NCI-H748 treated with DMSO at 0.1 percent for 48 hours (cell line): ENCODE results near the gene GPR150.
"Not testable (repeated sequence)": the region's sequence is repeated elsewhere in the genome, so short reads cannot be mapped to it uniquely, and the experiment has no call there.

ENCODE experiments used
- DNase-seq: peaks from one replicate; lab custom pipeline; 2025; lab: John Stamatoyannopoulos, UW

The GPR150 gene

GRCh38 chr5:95623706-95624105, 3.8 kb downstream of the GPR150 start:
- no peak for DNase-seq

DNA sequence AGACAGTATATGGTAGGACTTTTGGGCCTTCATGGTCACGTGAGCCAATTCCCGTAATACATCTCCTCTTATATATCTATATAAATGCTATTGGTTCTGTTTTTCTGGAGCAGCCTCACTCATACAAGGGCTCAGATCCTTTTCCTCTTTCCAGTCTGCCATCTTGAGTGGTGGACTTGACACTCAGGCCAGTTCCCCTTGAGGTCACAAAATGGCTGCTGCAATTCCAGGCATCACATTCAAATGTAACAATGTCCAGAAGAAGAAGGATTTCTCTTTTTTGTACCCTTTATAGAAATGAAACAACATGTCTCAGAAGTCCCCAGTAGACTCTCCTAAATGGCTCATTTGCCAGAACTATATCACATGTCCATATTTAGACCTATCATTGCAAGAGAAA, 4.5 kb downstream of the GPR150 start:
- no peak for DNase-seq

- no peak for DNase-seq
Measured at GRCh38 chr5:95626701-95627100, 6.8 kb downstream of the GPR150 start.

DNA sequence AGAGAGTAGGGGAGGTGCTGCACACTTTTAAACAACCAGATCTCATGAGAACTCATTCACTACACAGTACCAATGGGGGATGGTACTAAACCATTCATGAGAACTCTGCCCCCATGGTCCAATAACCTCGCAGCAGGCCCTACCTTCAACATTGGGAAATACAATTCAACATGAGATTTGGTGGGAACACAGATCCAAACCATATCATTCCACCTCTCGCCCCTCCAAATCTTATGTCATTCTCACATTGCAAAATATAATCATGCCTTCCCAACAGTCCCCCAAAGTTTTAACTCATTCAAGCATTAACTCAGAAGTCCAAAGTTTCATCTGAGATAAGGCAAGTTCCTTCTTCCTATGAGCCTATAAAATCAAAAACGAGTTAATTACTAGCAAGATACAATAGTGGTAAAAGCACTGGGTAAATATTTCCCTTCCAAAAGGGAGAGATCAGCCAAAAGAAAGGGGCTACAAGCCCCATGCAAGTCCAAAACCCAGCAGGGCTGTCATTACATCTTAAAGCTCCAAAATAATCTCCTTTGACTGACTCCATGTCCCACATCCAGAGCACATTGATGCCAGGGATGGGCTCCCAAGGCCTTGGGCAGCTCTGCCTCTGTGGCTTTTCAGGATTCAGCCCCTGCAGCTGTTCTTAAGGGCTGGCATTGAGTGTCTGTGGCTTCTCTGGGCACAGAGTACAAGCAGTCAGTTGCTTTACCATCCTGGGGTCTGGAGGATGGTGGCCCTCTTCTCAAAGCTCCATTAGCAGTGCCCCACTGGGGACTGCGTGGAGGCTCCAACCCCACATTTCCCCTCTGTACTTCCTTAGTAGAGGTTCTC, 8.3 kb downstream of the GPR150 start:
- no peak for DNase-seq

DNA sequence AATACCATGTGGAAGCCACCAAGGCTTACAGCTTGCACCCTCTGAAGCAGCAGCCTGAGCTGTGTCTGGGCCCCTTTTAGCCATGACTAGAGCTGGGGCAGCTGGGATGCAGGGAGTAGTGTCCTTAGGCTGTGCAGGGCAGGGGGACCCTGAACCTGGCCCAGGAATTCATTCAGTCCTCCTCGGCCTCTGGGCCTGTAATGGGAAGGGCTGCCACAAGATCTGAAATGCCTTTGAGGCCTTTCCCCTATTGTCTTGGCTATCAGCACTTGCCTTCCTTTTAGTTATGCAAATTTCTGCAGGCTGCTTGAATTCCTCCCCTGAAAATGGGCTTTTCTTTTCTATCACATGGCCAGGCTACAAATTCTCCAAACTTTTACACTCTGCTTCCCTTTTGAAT, 9.0 kb downstream of the GPR150 start:
- DNase-seq: no peak

DNA sequence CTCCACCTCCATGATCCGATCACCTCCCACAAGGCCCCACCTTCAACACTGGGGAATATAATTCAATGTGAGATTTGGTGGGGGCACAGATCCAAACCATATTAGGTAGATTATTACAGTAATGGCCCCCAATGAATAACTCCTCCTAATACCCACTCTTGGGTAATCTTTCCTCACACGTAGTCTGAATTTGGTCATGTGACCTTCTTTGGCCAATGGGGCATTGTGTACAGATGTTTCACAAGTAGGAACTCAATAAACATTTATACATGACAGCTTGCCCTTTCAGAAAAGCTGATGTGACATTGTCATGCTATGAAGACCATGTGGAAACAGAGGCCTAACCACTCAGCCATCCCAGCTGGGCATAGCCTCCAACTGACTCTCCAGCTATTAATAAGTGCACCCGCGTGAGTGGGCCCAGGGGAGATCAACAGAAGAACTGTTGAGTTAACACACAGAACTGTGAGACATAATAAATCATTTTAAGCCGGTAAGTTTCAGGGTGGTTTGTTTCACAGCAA, 10.6 kb downstream of the GPR150 start:
- no peak for DNase-seq

- no peak for DNase-seq
Measured at GRCh38 chr5:95631255-95631958, 11.5 kb downstream of the GPR150 start.

- DNase-seq: no peak
Measured at GRCh38 chr5:95631991-95632675, 12.2 kb downstream of the GPR150 start.

DNA sequence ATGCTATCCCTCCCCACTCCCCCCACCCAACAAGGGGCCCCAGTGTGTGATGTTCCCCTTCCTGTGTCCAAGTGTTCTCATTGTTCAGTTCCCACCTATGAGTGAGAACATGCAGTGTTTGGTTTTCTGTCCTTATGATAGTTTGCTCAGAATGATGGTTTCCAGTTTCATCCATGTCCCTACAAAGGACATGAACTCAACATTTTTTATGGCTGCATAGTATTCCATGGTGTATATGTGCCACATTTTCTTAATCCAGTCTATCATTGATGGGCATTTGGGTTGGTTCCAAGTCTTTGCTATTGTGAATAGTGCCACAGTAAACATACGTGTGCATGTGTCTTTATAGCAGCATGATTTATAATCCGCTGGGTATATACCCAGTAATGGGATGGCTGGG, 13.1 kb downstream of the GPR150 start:
- not testable (repeated sequence) for DNase-seq

DNA sequence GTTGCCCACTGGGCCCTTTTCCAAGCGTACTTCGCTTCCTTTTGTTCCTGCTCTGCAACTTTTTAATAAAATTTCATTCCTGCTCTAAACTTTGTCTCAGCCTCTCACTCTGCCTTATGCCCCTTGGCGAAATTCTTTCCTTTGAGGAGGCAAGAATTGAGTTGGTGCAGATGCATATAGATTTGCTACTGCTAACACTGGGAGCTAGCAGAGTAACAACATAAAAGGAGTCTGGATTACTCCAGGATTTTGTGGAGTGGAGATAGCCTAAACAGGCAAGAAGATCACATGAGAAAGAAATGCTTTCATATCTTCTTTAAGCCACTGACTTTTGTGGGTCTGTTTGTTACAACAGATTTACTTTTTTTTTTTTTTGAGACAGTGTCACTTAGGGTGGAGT, 13.8 kb downstream of the GPR150 start:
- DNase-seq: no peak

DNA sequence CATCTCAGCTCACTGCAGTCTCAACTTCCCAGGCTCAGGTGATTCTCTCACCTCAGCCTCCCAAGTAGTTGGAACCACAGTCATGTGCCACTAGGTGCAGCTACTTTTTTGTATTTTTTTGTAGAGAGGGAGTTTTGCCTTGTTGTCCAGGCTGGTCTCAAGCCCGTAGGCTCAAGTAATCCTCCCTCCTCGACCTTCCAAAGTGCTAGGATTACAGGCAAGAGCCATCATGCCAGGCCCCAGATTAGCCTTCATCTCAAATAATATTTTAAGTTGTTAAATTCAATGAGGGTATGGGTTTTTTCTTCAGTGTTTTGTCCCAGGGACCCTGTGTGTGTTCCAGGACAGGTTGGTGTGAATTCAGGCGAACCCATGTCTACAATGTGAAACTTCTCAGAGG, 14.2 kb downstream of the GPR150 start:
- DNase-seq: no peak

DNA sequence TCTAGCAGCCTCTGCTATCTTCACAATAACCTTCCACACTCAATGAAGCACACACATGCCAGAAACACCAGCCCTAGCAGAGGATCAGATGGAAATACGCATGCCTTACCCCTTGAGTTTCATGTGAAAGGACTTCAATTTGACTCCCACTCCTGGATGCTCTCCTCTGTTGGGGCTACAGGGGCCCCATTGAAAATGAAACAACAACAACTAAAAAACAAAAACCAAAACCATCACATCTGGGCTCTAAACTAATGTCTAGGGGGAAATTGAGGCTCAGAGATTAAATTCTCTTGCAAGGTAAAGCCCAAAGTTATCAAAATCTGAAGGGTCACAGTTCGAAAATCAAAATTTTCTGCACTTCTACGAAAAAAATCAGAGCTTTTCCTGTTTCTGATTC, 18.7 kb downstream of the GPR150 start:
- DNase-seq: no peak

DNA sequence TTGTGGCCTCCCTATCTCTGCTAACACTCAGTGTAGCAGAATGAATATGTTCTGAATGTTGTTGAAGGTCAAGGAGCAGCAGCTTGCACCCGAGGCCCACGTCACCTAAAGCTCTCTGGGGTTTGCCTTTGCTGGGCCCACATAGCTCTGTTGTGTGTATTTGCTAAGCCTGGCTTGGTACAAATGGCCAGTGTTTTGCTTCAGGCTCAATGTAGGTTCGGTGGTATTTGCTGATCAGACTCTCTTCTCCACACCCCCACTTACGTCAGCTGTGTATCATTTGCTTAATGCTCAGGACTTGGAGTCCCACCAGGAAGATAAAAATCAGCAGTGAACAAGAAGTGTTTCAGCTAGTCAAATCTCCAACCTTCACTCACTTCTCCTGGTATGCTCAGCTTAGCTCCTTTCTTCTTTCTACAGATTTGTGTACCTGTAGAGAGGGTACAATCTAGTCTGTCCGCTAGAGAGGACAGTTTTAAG, 21.9 kb downstream of the GPR150 start:
- DNase-seq: no peak

DNA sequence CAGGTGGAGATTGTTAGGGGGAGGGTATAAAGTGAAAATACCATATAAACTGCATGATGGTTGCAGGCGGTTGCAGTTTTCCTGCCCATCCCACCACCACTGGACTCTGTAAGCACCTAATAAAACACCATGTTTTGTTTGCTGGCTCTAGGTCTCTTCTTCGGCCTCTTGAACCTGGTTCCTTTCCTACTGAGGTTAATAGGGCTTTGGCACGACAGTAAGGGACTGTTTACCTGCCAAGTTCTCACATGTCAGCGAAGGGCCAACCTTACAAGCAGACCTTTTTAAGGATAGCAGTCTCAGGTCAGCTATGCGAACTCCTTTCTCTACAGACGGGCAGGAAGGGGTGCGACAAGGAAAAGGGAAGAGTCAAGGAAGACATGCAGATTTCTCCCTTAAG, 23.3 kb downstream of the GPR150 start:
- no peak for DNase-seq

- peak; percentile 49 for DNase-seq
Measured at GRCh38 chr5:95644351-95645042, 24.6 kb downstream of the GPR150 start.

GRCh38 chr5:95646226-95646568, 26.3 kb downstream of the GPR150 start:
- DNase-seq: not testable (repeated sequence)

DNA sequence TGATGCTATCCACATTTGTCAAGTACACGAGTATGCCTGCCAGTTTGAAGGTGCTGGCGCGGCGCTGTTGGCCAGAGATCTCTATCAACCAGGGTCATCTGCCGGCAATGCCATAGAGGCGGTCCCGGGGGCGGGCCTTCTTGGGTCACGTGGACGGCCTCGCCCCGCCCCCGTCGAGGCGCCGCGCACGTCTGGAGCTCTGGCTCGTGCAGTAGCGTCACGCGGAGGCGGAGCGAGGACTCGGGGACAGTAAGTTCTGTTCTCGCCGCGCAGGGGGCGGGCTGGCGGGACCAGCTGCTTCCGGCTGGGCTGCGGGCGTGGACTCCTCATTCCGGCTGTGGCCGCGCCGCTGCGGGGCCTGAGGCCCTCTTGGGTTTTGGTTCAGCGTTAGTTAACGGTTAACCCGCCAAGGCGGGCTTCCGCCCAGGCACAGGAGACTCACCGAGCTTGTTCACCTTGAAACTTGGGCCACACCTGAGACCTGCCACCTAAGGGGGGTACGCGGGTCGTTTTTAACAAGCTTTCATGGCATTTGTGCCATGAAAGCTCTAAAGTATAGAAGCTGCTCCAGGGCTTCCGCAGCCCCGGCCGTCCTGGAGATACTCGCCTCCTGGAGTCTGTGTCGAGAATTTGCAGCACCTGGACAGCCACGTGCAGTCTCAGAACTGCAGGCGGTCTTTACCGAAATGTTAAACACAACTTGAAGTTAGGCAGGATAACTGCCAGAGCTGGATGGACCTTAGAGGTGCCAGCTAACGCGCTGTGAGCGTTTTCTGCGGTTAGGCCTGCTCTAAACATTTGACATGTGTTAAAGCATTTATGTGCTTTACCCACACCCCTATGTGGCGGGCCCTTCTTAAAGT, 26.9 kb downstream of the GPR150 start, which contains the start of gene RFESD:
Gene RFESD, plus strand, starts transcription at position 209 of the 863 bp plus-strand sequence. CDS start 5,495 bp downstream, outside the sequence.
- DNase-seq: peak; percentile 75

DNA sequence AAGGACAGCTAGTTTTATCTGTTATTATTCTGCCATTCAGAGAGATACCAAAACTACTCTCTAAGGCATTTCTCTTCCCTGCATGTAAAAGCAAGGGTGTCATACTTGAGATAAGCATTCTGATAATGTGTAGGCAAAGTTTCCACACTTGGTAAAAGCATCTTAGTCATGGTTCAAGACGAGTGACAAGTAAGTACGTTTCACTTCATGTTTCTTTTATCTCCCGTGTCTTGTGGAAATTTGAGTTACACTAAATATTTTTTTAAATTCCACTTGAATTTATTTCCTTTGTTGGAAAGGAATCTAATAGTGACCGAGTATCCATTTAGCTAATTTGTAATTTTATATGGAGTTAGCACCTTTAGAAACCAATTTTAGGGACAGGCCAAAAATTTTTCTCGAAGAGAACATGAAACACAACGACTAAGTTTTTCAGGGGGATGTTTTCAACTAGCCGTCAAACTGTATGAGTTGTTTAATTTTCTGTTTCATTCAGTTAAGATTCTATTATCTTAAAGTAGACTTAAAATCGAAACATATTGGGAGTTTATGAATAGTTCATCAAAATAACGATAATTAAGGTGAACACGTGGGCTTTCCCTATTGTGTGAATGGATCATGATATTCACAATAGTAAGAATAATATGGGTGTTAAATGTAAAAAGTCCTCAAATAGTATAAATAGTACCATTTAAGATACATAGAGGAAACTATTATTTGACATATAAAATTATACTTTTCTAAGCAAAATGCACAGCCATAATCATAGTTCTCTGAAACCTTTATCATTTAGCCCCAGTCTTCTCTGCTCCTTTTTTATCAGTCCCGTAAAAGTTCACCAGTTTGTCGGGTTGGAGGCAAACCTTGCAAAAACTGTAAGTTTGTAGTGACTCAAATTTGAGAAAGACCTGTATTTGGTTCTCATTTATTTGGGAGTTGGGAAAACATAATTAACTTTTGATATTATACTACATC, 28.3 kb downstream of the GPR150 start:
- DNase-seq: no peak

- no peak for DNase-seq
Measured at GRCh38 chr5:95649274-95649673, 29.4 kb downstream of the GPR150 start.
